KOPT-K1 (cell line): Measurements from ENCODE around the gene RAD51B.

Source experiments
- H3K27ac ChIP-seq: fragments of 200-600 bp; sonication (generic); 2 replicates; pipeline ENCODE4 v1.5.1; 2016; ENCODE audit warnings: antibody characterized with exemption, mild to moderate bottlenecking, low read depth, low read length; ENCODE audit not compliant: poor library complexity, severe bottlenecking
- H3K36me3 ChIP-seq: fragments of 200-600 bp; sonication (generic); 2 replicates; pipeline ENCODE4 v1.5.1; 2017; ENCODE audit warnings: antibody characterized with exemption, mild to moderate bottlenecking, low read length, moderate library complexity; ENCODE audit not compliant: insufficient read depth
- H3K9me3 ChIP-seq: fragments of 200-600 bp; sonication (generic); 2 replicates; pipeline ENCODE4 v1.5.1; 2017; ENCODE audit warnings: antibody characterized with exemption, low read length, mild to moderate bottlenecking; ENCODE audit not compliant: insufficient read depth, poor library complexity, severe bottlenecking

Gene RAD51B

DNA sequence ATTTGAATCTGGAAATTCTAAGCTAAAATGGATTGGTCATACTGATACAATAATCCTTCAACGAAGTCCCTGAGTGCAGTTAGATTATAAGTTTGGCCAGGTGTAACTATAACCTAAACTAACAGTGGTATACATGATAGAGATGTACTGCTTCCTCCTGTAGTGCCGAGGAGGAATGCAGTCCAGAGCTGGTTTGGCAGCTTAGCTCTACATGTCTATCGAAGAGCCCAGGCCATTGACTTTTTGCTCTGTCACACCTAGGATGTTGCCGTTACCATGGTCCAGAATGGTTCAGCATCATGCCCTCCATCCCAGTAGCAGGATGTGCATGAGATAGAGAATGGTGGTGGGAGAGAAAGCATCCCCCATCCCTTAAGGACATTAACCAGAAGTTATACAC is 655.2 kb downstream of the RAD51B start:
- H3K36me3 ChIP-seq: no peaks in the 10 kb centered on the region
- no peaks in the 10 kb centered on the region for H3K9me3 ChIP-seq
- no peak overlapping the region for H3K27ac ChIP-seq

DNA sequence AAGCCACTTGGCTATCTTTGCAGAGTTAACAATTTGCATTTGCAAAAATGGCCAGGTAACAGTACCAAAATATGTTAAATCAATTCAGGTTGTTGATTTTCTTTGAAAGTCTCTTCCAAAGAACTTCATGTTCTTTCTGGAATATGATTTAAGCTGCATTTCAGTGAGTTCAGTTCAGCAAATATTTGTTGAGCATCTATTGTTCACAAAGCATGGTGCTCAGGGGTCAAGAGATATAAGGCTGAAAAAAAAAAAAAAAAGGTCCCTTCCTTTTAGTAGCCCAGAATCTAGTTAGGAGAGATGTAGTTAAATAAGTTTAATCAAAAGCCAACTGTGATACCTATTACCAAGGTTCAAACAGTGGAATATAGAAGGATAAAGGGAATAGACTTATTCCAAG is 656.2 kb downstream of the RAD51B start:
- Histone ChIP-seq H3K27ac (no peak overlapping the region), H3K9me3 (no peaks in the 10 kb centered on the region), H3K36me3 (no peaks in the 10 kb centered on the region)

DNA sequence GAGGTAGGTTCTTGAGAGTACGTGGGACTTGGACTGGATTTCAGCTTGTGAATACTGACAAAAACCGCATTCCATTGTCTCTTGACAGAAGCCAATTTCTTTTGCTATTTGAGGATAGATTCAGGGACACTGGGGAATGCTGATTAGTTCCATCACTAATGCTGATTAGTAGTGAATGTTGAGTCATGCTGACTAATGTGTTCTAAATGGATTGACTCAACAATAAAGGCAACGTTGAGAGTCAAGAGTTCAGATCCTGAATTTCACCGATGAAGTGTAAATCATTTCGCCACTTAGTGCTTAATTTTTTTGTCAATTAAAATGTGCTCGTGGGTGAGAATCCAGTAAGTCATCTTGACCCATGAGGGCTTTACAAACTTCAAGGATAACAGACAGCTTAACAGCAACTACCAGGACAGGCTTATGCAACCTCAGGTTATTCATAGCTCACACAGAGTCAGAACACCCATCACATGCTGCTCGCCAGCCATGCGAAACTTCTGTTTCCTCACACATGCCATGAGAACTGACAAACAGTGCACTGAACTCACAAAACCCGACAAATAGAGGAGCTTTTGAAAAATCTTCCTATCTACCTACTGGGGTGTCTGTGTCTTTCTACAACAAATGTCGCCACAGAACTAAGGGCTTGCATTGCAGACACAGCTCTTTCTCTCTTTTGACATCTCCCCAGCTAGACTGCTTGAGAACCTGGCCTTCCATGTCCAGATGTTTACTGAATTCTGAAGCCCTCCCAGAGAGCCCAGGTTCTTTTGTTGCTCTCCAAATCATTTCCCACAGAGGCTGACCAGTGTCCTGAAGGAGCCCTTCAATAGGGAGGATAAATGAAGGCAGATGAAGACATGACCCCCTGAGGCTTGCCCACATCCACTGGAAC is 656.9 kb downstream of the RAD51B start:
- H3K27ac ChIP-seq: no peak overlapping the region
- no peaks in the 10 kb centered on the region for H3K36me3 ChIP-seq
- no peaks in the 10 kb centered on the region for H3K9me3 ChIP-seq

DNA sequence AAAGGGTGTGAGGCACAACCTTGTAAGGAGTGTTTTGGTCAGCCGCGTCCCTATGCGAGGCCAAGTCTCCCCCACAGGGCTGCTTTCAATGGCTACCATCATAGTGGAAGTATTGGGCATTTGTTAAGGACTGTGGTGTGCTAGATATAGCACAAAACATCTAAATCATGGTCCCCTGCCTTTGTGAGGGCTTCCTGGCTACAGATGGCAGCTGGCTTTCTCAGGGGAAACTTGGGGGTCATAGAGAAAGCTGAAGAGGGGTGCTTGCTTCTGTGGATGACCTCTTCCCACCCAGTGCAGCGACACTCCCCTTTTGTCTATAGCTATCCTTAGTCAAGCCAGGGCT is 657.5 kb downstream of the RAD51B start:
- Histone ChIP-seq H3K27ac (no peak overlapping the region), H3K36me3 (no peaks in the 10 kb centered on the region), H3K9me3 (no peaks in the 10 kb centered on the region)

DNA sequence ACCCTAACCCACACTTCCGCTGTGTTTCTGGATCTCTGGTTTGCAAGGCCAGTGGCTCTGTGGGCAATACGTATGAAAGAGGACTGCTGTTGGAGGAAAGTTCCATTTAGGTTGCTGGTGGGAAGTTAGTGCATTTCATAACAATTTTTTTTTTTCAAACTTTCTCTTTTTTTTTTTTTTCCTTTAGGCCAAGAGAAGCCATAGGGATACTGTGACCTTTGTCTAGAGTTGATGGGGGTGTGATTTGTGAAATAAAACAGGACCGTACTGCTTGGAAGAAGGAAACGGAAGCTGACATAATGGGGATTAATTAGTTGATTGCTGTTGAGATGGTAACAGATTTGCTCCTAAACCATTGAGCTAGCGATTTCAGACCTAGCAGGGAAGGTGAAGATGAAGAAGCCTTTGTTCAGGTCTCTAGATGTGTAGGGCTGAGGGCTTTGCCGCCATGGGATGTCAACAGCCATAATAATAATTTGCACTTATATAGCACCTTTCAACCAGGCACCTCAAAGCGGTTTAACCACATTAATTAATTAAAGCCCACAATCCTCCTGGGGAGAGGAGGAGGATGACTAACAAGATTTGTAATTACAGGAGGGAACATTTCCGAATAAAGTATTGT is 658.0 kb downstream of the RAD51B start:
- no peaks in the 10 kb centered on the region for H3K9me3 ChIP-seq
- H3K36me3 ChIP-seq: no peaks in the 10 kb centered on the region
- no peak overlapping the region for H3K27ac ChIP-seq

DNA sequence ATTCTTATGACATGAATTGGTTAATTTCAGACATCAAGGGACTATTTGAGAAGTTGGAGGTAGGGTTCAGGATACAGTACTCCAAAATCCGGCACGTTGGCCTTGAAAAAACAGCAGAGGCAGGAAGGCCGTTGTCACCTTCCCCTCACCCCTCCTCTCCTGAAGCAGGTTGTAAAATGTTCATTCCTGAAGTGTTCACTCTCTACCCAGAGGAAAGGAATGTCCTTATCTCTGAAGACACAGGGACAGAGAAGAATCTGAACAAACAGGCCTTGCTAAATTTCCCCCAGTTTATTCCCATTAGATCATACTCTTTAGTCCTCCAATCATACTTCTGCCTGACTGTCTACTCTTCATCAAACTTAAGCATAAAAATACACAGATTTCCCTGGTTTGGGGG is 659.7 kb downstream of the RAD51B start:
- no peaks in the 10 kb centered on the region for H3K9me3 ChIP-seq

DNA sequence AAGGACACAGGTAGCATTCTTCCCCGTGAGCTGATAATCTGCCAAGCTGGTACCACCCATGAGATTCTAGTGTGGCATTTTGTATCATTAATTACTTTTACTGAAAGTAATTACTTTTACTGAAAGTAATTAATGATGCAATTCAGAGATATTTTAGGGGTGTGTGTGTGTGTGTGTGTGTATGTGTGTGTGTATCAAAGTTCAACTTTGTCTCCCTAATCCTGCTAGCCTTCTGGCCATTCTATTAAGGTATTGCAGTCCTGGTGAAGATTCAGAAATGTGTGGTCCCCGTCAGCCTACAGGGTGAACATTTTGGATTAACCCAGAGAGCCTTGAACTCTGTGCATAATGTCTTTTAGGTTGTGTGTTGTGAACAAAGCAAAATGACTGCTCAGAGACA is 662.4 kb downstream of the RAD51B start:
- no peak overlapping the region for H3K27ac ChIP-seq
- no peaks in the 10 kb centered on the region for H3K36me3 ChIP-seq
- H3K9me3 ChIP-seq: no peaks in the 10 kb centered on the region

More for the DNA sequence above, 659.7 kb downstream of the RAD51B start:
- Histone ChIP-seq H3K27ac (no peak overlapping the region), H3K36me3 (no peaks in the 10 kb centered on the region)

DNA sequence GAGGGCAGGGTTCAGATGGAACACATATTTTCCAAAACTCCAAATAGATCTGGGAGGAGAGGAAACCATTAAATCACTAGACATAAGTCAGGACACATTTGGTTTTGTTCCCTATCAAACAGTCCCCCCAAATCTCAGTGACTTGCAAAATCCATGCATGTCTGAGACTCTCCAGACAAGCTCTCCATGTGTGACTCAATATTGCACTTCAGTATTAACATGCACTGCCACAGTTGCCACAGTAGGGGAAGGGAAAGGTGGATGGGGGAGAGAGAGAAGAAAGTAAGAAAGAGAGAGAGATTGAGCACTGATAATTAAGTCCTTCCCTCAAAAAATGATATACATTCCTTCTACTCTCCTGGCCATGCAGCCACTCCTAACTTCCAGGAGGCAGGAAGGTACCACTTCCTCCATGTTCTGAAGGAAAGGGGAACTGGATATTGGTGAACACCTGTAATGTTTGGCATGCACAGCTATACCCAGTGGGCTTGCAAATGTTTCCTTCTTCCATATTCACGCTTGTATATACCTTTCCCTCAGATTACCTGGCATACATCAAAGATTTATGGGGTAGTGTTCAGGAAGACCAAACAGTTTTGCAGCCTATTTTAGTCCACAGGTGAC is 663.3 kb downstream of the RAD51B start:
- H3K36me3 ChIP-seq: no peaks in the 10 kb centered on the region
- no peaks in the 10 kb centered on the region for H3K9me3 ChIP-seq
- H3K27ac ChIP-seq: no peak overlapping the region

DNA sequence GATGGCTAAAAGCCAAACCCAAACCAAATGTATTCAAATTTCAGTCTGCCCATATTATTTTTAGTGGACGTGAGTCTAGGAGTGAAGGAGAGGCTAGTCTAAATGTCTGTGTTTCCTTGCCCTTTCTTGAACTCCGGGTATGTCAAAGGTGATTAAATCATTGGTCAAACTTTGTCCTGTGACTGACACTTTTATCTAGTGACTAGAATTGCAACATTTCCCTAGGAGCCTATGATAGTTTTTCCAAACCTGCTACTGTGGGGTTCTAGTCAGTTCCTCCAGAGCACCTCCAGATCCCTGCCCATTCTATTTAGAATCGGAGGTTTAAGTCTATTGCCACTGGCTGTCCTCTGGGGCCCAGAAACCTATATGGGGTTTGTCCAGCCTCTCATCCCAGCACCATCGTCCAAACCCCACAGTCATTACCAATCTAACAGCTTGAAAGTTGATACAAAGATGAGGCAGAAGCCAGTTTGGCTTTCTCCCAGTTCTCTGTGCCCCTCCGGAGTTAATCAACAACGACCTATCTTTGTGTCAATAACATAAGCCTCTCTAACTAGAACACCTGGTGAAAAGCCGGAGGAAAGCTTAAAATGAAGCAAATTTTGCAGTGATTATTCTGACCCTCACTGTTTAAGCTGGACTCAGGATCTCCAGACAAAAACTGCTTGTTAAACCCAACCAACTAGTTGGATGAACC is 666.6 kb downstream of the RAD51B start:
- H3K27ac ChIP-seq: no peak overlapping the region
- H3K36me3 ChIP-seq: no peaks in the 10 kb centered on the region
- H3K9me3 ChIP-seq: no peaks in the 10 kb centered on the region

DNA sequence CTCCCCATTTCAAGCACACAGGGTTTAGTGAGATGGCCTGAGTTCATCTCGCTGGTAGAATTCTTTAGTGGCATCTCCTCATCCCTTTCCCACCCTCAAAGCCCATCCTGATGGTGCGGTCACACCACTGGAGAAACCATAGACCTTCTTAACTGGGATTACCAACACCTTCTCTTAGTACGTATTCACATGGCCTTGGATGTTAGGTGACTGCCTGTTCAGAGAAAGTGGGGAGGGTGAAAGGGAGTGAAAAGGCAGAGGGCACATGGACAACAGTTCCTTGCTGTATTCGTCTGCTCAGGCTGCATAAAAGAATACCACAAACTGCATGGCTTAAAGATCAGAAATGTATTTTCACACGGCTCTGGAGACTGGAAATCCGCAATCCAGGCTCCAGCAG is 667.2 kb downstream of the RAD51B start:
- no peak overlapping the region for H3K27ac ChIP-seq
- H3K9me3 ChIP-seq: no peaks in the 10 kb centered on the region
- H3K36me3 ChIP-seq: no peaks in the 10 kb centered on the region

DNA sequence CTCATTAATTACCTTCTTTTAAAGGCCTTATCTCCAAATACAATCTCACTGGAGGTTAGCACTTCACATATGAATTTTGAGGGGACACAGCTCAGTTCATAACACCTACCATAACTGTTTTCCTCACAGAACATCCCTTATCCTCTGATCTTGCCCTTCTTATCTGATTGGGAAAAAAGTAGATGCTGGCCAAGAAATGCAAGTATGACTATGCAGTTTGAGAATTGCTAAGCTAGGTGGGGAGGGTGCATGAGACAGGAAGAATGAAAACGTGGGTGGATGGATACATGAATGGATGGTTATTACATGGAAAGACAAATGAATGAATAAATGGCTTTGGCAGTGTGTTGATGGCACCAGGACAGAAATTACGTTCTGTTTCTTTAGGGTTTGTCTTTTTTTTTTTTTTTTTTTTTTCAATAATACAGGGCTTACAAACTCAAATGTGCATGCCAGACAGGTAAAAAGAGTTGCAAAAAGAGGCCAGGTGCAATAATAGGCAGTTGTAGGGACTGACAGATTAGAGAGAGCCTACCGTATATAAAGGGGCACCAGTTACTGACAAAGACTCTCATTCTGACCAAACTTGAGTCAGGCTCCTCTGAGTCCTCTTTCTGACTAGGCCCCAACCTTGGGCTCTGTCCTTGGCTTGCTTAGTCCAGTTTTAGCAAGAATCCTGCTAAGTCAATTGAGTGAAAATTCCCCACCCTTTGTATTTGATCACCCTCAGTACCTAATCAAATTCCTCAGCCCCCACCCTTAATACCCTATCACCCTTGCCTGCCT is 668.4 kb downstream of the RAD51B start:
- H3K36me3 ChIP-seq: no peaks in the 10 kb centered on the region
- no peak overlapping the region for H3K27ac ChIP-seq
- no peaks in the 10 kb centered on the region for H3K9me3 ChIP-seq

DNA sequence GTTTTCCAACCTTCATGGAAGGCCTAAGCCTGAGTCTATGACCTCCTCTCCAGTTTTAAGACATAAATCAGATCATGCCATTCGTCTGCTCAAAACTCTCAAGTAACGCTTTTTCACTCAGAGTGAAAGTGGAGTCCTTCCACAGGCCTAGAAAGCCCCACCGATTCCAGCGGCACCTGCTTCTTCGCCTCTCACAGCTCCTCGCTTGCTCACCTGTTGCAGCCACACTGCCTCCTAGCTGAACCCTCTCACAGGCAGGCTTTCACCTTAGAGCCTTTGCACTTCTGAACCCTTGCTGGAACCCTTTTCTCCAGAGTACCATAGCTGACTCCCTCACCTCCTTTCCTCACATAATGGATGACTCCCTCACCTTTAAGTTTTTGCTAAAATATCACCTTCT is 672.2 kb downstream of the RAD51B start:
- Histone ChIP-seq H3K9me3 (no peaks in the 10 kb centered on the region), H3K27ac (no peak overlapping the region), H3K36me3 (no peaks in the 10 kb centered on the region)

DNA sequence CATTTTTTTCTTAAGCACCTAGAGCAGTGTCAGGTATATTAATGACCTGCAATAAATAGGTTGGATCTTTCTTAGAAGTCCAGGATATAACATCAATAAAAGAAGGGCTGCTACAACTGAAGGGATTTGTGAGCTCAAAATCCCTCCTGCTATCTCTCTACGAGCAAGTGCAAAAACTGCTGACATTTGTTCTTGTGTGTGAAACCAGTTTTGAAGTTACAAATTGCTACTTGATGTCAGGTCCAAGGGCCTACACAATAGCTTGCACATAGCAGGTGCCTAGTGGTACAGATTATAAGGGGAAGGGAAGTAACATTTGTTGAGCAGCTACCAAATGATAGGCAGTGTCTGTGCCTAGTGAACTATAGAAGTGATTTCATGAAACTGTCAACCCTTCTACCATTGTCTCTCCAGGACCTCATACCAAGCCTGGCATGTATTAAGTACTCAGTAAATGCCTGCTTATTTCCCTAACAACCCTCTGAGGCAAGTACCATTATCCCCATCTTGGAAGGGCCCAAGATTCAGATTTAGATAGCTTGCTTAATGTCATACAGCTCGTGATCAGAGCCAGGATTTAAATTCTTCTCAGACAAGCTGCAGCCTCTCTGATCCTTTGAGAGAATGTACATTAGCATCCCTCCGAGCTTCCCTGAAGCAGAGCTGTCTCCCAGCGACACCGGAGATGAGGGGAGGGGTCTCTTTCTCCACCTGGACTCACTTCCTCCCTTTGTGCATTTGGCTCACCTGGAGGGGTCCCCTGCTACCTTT is 673.0 kb downstream of the RAD51B start:
- H3K27ac ChIP-seq: no peak overlapping the region
- no peaks in the 10 kb centered on the region for H3K36me3 ChIP-seq
- no peaks in the 10 kb centered on the region for H3K9me3 ChIP-seq
